Astrocyte (in vitro differentiated cells and primary cell): Measurements from ENCODE around the gene KDSR. TPM values are rescaled to one million over a fixed set of nuclear protein-coding genes. Genes with fewer than 3 reads are reported as not detected.

ENCODE experiments used
- DNase-seq: peaks from one replicate; pipeline ENCODE4 v3.0.0-alpha.2; 2010; ENCODE audit warnings: low read depth
- FAIRE-seq: peaks from 2 replicates; lab custom pipeline; 2011; peaks lifted over from hg19 to GRCh38; lab: Jason Lieb, UNC
- H2AFZ ChIP-seq: 2 replicates; pipeline ENCODE4 v1.6.0; 2012; ENCODE audit warnings: low read depth, low read length, inconsistent platforms
- H3K27ac ChIP-seq: 2 replicates; pipeline ENCODE4 v1.5.1; 2011; ENCODE audit warnings: low read depth, low read length, inconsistent platforms
- H3K27me3 ChIP-seq: 2 replicates; pipeline ENCODE4 v1.6.0; 2011; ENCODE audit warnings: low read length, inconsistent platforms; ENCODE audit not compliant: insufficient read depth
- H3K36me3 ChIP-seq: 2 replicates; pipeline ENCODE4 v1.5.1; 2011; ENCODE audit warnings: low read length, inconsistent platforms; ENCODE audit not compliant: insufficient read depth
- H3K4me1 ChIP-seq: 2 replicates; pipeline ENCODE4 v1.5.1; 2011; ENCODE audit warnings: low read length, inconsistent platforms; ENCODE audit not compliant: insufficient read depth
- H3K4me2 ChIP-seq: 2 replicates; pipeline ENCODE4 v1.6.0; 2012; ENCODE audit warnings: low read length, inconsistent platforms
- H3K4me3 ChIP-seq: 2 replicates; pipeline ENCODE4 v1.5.1; 2011; ENCODE audit warnings: low read depth, mild to moderate bottlenecking, low read length, inconsistent platforms; ENCODE audit not compliant: insufficient read depth
- H3K79me2 ChIP-seq: 2 replicates; pipeline ENCODE4 v1.6.0; 2012; ENCODE audit warnings: mild to moderate bottlenecking, low read length, inconsistent platforms; ENCODE audit not compliant: insufficient read depth
- H3K9ac ChIP-seq: 2 replicates; pipeline ENCODE4 v1.6.0; 2012; ENCODE audit warnings: mild to moderate bottlenecking, low read length, inconsistent platforms
- H3K9me3 ChIP-seq: 2 replicates; pipeline ENCODE4 v1.5.1; 2012; ENCODE audit warnings: low read depth, mild to moderate bottlenecking, low read length, inconsistent platforms; ENCODE audit not compliant: insufficient read depth
- H4K20me1 ChIP-seq: 2 replicates; pipeline ENCODE4 v1.6.0; 2012; ENCODE audit warnings: low read length, inconsistent platforms; ENCODE audit not compliant: insufficient read depth
- H3K27ac Mint-ChIP-seq: one replicate; pipeline ENCODE4 v1.8.0; 2021; ENCODE audit warnings: mild to moderate bottlenecking, mixed read lengths; ENCODE audit not compliant: unreplicated experiment
- H3K27me3 Mint-ChIP-seq: one replicate; pipeline ENCODE4 v1.8.0; 2021; ENCODE audit warnings: low read depth, mixed read lengths; ENCODE audit not compliant: unreplicated experiment
- H3K36me3 Mint-ChIP-seq: one replicate; pipeline ENCODE4 v1.8.0; 2021; ENCODE audit warnings: low read depth, mixed read lengths; ENCODE audit not compliant: unreplicated experiment
- H3K4me1 Mint-ChIP-seq: one replicate; pipeline ENCODE4 v1.8.0; 2021; ENCODE audit warnings: low read depth, mixed read lengths; ENCODE audit not compliant: unreplicated experiment
- H3K4me3 Mint-ChIP-seq: one replicate; pipeline ENCODE4 v1.8.0; 2021; ENCODE audit warnings: mild to moderate bottlenecking, moderate library complexity, mixed read lengths; ENCODE audit not compliant: unreplicated experiment
- H3K9me3 Mint-ChIP-seq: one replicate; pipeline ENCODE4 v1.8.0; 2021; ENCODE audit warnings: mild to moderate bottlenecking, mixed read lengths; ENCODE audit not compliant: unreplicated experiment
- EZH2 ChIP-seq: IDR thresholded peaks from 2 replicates; pipeline ENCODE4 v1.6.1; 2012; ENCODE audit warnings: mild to moderate bottlenecking, low read length, inconsistent platforms; ENCODE audit not compliant: insufficient read depth
- total RNA-seq: library from RNA; stranded (reverse); gene quantifications from 2 replicates; pipeline ENCODE4 v1.2.1, GENCODE V29; 2021
- TF ChIP-seq, protein P1 (sequence below): IDR thresholded peaks from 2 replicates; pipeline ENCODE4 v1.5.1; 2011; ENCODE audit warnings: low read depth, mild to moderate bottlenecking, inconsistent platforms, low read length, moderate library complexity; ENCODE audit not compliant: insufficient read depth

Gene KDSR
- total RNA-seq, 1 donor from 2014 or later = 43.7 TPM

DNA sequence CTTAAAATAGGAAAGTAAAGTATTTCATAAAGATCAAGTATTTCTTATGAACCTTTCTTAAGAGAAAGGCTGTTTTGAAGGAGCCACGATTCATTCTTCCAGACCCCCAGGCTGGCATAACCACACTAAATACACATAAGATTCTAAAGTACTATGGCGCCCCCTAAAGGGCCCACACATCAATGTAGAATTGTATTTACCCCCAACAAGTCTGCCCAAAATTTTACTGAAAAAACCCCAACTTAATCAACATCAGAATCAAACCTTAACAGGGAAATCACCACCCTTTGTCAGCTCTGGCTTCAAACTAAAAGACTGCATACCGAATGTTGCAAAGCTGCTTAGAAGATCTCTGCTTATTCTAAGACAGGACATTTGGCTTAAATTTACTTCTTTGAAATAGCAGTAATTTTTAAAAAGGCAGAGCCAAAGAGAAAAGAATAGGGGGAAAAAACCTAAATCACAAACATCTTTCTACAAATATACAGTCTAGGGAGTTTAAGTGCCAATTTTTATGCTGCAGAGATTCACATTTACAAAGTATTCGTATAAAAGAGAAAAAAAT lies 27.0 kb downstream of the KDSR start:
- H3K4me3 Mint-ChIP-seq = no peak overlapping the region
- Histone ChIP-seq H3K27ac (no peak overlapping the region), H3K36me3 (peaks cover 37% of the 10 kb centered on the region), H2AFZ (no peak overlapping the region), H3K4me1 (peaks cover 3% of the 10 kb centered on the region), H4K20me1 (no peaks in the 10 kb centered on the region), H3K9me3 (no peaks in the 10 kb centered on the region), H3K4me2 (no peak overlapping the region), H3K9ac (no peak overlapping the region), H3K4me3 (no peak overlapping the region), H3K79me2 (no peaks in the 10 kb centered on the region), H3K27me3 (no peaks in the 10 kb centered on the region)
- H3K9me3 Mint-ChIP-seq = no peaks in the 10 kb centered on the region
- H3K27me3 Mint-ChIP-seq = no peaks in the 10 kb centered on the region
- TF ChIP-seq, protein P1, sequence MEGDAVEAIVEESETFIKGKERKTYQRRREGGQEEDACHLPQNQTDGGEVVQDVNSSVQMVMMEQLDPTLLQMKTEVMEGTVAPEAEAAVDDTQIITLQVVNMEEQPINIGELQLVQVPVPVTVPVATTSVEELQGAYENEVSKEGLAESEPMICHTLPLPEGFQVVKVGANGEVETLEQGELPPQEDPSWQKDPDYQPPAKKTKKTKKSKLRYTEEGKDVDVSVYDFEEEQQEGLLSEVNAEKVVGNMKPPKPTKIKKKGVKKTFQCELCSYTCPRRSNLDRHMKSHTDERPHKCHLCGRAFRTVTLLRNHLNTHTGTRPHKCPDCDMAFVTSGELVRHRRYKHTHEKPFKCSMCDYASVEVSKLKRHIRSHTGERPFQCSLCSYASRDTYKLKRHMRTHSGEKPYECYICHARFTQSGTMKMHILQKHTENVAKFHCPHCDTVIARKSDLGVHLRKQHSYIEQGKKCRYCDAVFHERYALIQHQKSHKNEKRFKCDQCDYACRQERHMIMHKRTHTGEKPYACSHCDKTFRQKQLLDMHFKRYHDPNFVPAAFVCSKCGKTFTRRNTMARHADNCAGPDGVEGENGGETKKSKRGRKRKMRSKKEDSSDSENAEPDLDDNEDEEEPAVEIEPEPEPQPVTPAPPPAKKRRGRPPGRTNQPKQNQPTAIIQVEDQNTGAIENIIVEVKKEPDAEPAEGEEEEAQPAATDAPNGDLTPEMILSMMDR = peak; percentile 64
- no peak for TF ChIP-seq EZH2
- peaks cover 8% of the 10 kb centered on the region for H3K4me1 Mint-ChIP-seq
- H3K36me3 Mint-ChIP-seq = peaks cover 6% of the 10 kb centered on the region
- no peak overlapping the region for H3K27ac Mint-ChIP-seq
- FAIRE-seq (no peak), DNase-seq (no peak)

DNA sequence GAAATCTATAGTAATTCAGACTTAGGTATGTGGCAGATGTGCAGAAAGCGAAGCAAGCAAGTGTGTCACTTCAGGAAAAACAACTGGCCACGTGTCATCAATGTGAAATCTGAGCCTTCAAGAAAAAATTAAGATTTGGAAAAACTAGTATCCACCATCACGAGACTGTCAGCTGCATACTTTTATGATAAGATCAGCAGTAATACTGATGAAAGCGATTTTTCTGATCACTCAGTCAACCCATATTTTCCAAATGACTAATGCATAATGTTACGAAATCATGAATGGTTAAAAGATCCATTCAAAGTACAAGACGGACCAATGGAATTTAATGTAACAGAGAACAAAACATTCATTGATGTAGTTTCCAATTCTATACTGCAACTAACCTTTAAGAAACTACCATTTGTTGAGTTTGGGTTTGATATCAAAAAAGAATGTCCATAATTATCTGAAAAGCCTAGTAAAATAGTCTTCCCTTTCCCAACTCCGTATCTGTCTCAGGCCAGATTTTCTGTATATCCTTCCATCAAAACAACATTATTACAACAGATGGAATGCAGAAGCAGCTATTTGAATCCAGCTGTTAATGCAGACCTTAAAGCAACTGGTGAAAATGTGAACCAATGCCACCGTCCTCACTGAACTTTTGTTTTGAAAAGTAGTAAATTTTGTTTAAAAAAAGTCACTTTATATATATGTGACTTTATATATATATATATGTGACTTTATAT lies 30.5 kb downstream of the KDSR start:
- Histone ChIP-seq H3K79me2 (no peaks in the 10 kb centered on the region), H3K27me3 (no peaks in the 10 kb centered on the region), H3K36me3 (peaks cover 46% of the 10 kb centered on the region), H3K4me1 (peaks cover 3% of the 10 kb centered on the region), H3K27ac (peak overlapping the region; percentile 86), H4K20me1 (no peaks in the 10 kb centered on the region), H3K4me3 (peak overlapping the region; percentile 7), H3K4me2 (peak overlapping the region; percentile 66), H2AFZ (peak overlapping the region; percentile 26), H3K9ac (peak overlapping the region; percentile 50), H3K9me3 (no peaks in the 10 kb centered on the region)
- H3K27me3 Mint-ChIP-seq = no peaks in the 10 kb centered on the region
- peak overlapping the region; percentile 67 for H3K27ac Mint-ChIP-seq
- H3K4me1 Mint-ChIP-seq = peaks cover 8% of the 10 kb centered on the region
- TF ChIP-seq, protein P1 = no peak
- H3K36me3 Mint-ChIP-seq = peaks cover 6% of the 10 kb centered on the region
- H3K4me3 Mint-ChIP-seq = no peak overlapping the region
- H3K9me3 Mint-ChIP-seq = no peaks in the 10 kb centered on the region
- FAIRE-seq (peak; percentile 98), DNase-seq (peak; percentile 90)

DNA sequence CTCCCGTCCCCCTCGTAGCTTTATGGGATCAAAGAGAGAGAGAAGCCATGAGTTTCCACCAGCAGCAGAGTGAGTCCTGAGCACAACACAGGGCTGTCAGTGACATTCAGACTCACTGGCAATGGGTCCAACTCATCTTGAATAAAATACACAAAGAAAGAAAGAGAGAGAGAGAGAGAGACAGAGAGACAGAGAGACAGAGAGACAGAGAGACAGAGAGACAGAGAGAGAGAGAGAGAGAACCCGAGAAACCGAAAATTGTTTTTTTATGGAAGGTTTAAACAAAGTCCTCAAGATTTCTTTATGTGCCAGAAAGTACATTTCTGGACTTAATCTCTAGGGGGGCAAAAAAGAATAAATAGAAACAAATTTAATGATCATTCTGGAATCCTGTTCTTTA lies 35.9 kb downstream of the KDSR start:
- FAIRE-seq (no peak), DNase-seq (no peak)
- H3K36me3 Mint-ChIP-seq = peaks cover 6% of the 10 kb centered on the region
- H3K4me3 Mint-ChIP-seq = no peak overlapping the region
- H3K9ac ChIP-seq = no peak overlapping the region
- no peaks in the 10 kb centered on the region for H3K4me1 ChIP-seq
- no peaks in the 10 kb centered on the region for H4K20me1 ChIP-seq
- TF ChIP-seq, protein P1 = no peak
- TF ChIP-seq EZH2 = no peak
- H3K27ac ChIP-seq = no peak overlapping the region
- no peaks in the 10 kb centered on the region for H3K79me2 ChIP-seq
- no peaks in the 10 kb centered on the region for H3K9me3 ChIP-seq
- no peaks in the 10 kb centered on the region for H3K27me3 Mint-ChIP-seq
- no peaks in the 10 kb centered on the region for H3K27me3 ChIP-seq
- no peak overlapping the region for H3K4me2 ChIP-seq
- peaks cover under 1% of the 10 kb centered on the region for H3K4me1 Mint-ChIP-seq
- H3K36me3 ChIP-seq = peaks cover 42% of the 10 kb centered on the region
- no peak overlapping the region for H2AFZ ChIP-seq
- no peak overlapping the region for H3K4me3 ChIP-seq
- no peaks in the 10 kb centered on the region for H3K9me3 Mint-ChIP-seq
- H3K27ac Mint-ChIP-seq = no peak overlapping the region
